ENCODE results near the gene TBC1D2.

Gene TBC1D2

GRCh38 chr9:98202252-98202651 lies 53.2 kb downstream of the TBC1D2 start:
- no peak overlapping the region for H3K4me2 ChIP-seq (ENCODE audit: low read length)
- H3K27me3 ChIP-seq (ENCODE audit: insufficient read depth, low read length): no peaks in the 10 kb centered on the region
- H4K20me1 ChIP-seq (ENCODE audit: insufficient read depth, low read length): no peaks in the 10 kb centered on the region
- H3K79me2 ChIP-seq (ENCODE audit: insufficient read depth, low read length): no peaks in the 10 kb centered on the region
- TF ChIP-seq CTCF (IDR thresholded peaks at IDR 0.05; ENCODE audit: low read length) (no peak), EZH2 (IDR thresholded peaks at IDR 0.05; ENCODE audit: borderline replicate concordance, low read length) (no peak)
- no peak overlapping the region for H2AFZ ChIP-seq (ENCODE audit: low read length)
- H3K9ac ChIP-seq (ENCODE audit: low read length): no peak overlapping the region
- no peak overlapping the region for H3K27ac ChIP-seq (ENCODE audit: low read depth, low read length, poor library complexity, severe bottlenecking)
- peaks cover 13% of the 10 kb centered on the region for H3K4me1 ChIP-seq (ENCODE audit: insufficient read depth, low read length, severe bottlenecking)
- H3F3A ChIP-seq (ENCODE audit: insufficient read depth, low read length): no peaks in the 10 kb centered on the region
- no peak overlapping the region for H3K4me3 ChIP-seq (ENCODE audit: low read depth, low read length, poor library complexity, severe bottlenecking)
- H3K9me3 ChIP-seq (ENCODE audit: low read length): no peaks in the 10 kb centered on the region
- no peaks in the 10 kb centered on the region for H3K9me2 ChIP-seq (ENCODE audit: low read depth, low read length)
- no peaks in the 10 kb centered on the region for H3K36me3 ChIP-seq (ENCODE audit: insufficient read depth, low read length)

- TF ChIP-seq CTCF (IDR thresholded peaks at IDR 0.05; ENCODE audit: low read length) (no peak), EZH2 (IDR thresholded peaks at IDR 0.05; ENCODE audit: borderline replicate concordance, low read length) (no peak)
- Histone ChIP-seq H3K4me1 (ENCODE audit: insufficient read depth, low read length, severe bottlenecking) (peaks cover 13% of the 10 kb centered on the region), H3K4me3 (ENCODE audit: low read depth, low read length, poor library complexity, severe bottlenecking) (no peak overlapping the region), H3K36me3 (ENCODE audit: insufficient read depth, low read length) (no peaks in the 10 kb centered on the region), H3F3A (ENCODE audit: insufficient read depth, low read length) (no peaks in the 10 kb centered on the region), H3K4me2 (ENCODE audit: low read length) (no peak overlapping the region), H4K20me1 (ENCODE audit: insufficient read depth, low read length) (no peaks in the 10 kb centered on the region), H3K79me2 (ENCODE audit: insufficient read depth, low read length) (no peaks in the 10 kb centered on the region), H2AFZ (ENCODE audit: low read length) (no peak overlapping the region), H3K27ac (ENCODE audit: low read depth, low read length, poor library complexity, severe bottlenecking) (no peak overlapping the region), H3K27me3 (ENCODE audit: insufficient read depth, low read length) (no peaks in the 10 kb centered on the region), H3K9ac (ENCODE audit: low read length) (no peak overlapping the region), H3K9me3 (ENCODE audit: low read length) (no peaks in the 10 kb centered on the region), H3K9me2 (ENCODE audit: low read depth, low read length) (no peaks in the 10 kb centered on the region)
Observed at GRCh38 chr9:98201749-98202148, 53.7 kb downstream of the TBC1D2 start.

GRCh38 chr9:98201102-98201501 lies 54.3 kb downstream of the TBC1D2 start:
- H3K9ac ChIP-seq (ENCODE audit: low read length): no peak overlapping the region
- H3K9me2 ChIP-seq (ENCODE audit: low read depth, low read length): no peaks in the 10 kb centered on the region
- no peak overlapping the region for H3K4me3 ChIP-seq (ENCODE audit: low read depth, low read length, poor library complexity, severe bottlenecking)
- TF ChIP-seq EZH2 (IDR thresholded peaks at IDR 0.05; ENCODE audit: borderline replicate concordance, low read length) (no peak), CTCF (IDR thresholded peaks at IDR 0.05; ENCODE audit: low read length) (no peak)
- no peaks in the 10 kb centered on the region for H3F3A ChIP-seq (ENCODE audit: insufficient read depth, low read length)
- no peak overlapping the region for H2AFZ ChIP-seq (ENCODE audit: low read length)
- H3K79me2 ChIP-seq (ENCODE audit: insufficient read depth, low read length): no peaks in the 10 kb centered on the region
- no peaks in the 10 kb centered on the region for H3K36me3 ChIP-seq (ENCODE audit: insufficient read depth, low read length)
- H4K20me1 ChIP-seq (ENCODE audit: insufficient read depth, low read length): no peaks in the 10 kb centered on the region
- H3K27me3 ChIP-seq (ENCODE audit: insufficient read depth, low read length): no peaks in the 10 kb centered on the region
- peaks cover 6% of the 10 kb centered on the region for H3K4me1 ChIP-seq (ENCODE audit: insufficient read depth, low read length, severe bottlenecking)
- no peak overlapping the region for H3K4me2 ChIP-seq (ENCODE audit: low read length)
- no peaks in the 10 kb centered on the region for H3K9me3 ChIP-seq (ENCODE audit: low read length)
- H3K27ac ChIP-seq (ENCODE audit: low read depth, low read length, poor library complexity, severe bottlenecking): no peak overlapping the region
